Activated CD4-positive, alpha-beta memory T cell treated with anti-CD3 and anti-CD28 coated beads for 36 hours (primary cell): ENCODE data around the gene CDH26. TPM values are rescaled to one million over a fixed set of nuclear protein-coding genes. Genes with fewer than 3 reads are reported as not detected.

Experiments
- CTCF ChIA-PET: fragments of 350-600 bp; sonication (Branson Sonifier 250); formaldehyde crosslinking; loops from one replicate; lab custom pipeline; 2021; ENCODE audit warnings: antibody characterized with exemption, inconsistent platforms; lab: Charles Lee
- POLR2A ChIA-PET: fragments of 350-600 bp; sonication (Branson Sonifier 250); formaldehyde crosslinking; loops from one replicate; lab custom pipeline; 2021; ENCODE audit warnings: antibody characterized with exemption; lab: Charles Lee
- DNase-seq: peaks from one replicate; pipeline ENCODE4 v3.0.0-alpha.2; 2020
- H3K27ac Mint-ChIP-seq: one replicate; pipeline ENCODE4 v1.8.0; 2021; ENCODE audit warnings: mixed read lengths
- H3K27me3 Mint-ChIP-seq: one replicate; pipeline ENCODE4 v1.8.0; 2021; ENCODE audit warnings: mixed read lengths
- H3K36me3 Mint-ChIP-seq: one replicate; pipeline ENCODE4 v1.8.0; 2021; ENCODE audit warnings: mixed read lengths
- H3K4me1 Mint-ChIP-seq: one replicate; pipeline ENCODE4 v1.8.0; 2021; ENCODE audit warnings: low read depth, mixed read lengths
- H3K4me3 Mint-ChIP-seq: one replicate; pipeline ENCODE4 v1.8.0; 2021; ENCODE audit warnings: mild to moderate bottlenecking, mixed read lengths
- H3K9me3 Mint-ChIP-seq: one replicate; pipeline ENCODE4 v1.8.0; 2021; ENCODE audit warnings: mixed read lengths
- intact Hi-C: fragments of 100-400 bp; cut with micrococcal nuclease; formaldehyde crosslinking; loops from one replicate; pipeline ENCODE4 v1.15.1; 2023
- total RNA-seq, 2 experiments: library from RNA; stranded (reverse); gene quantifications; one replicate each; pipeline ENCODE4 v1.2.3, GENCODE V29; 2021

The CDH26 gene
- total RNA-seq, result 1 to 10 TPM; 1.5 to 1.6 TPM

- DNase-seq, result no peak
- Mint-ChIP-seq H3K4me3 (no peak within 1 kb of the TSS), H3K4me1 (no peaks in the 10 kb centered on the region), H3K9me3 (no peaks in the 10 kb centered on the region), H3K27me3 (no peaks in the 10 kb centered on the region), H3K36me3 (peaks cover 4% of the 10 kb centered on the region), H3K27ac (no peak within 1 kb of the TSS)
- ChIA-PET CTCF (no interaction called here), POLR2A (no interaction called here)
- intact Hi-C loops, result no loop called here
These were observed at the start of gene CDH26 for GRCh38 chr20:59958123-59958522. Gene CDH26, plus strand, starts transcription at chr20:59958423. Its CDS starts 304 bp downstream, at chr20:59958727.

GRCh38 chr20:59908855-59909254 is 49.4 kb upstream of the CDH26 start:
- intact Hi-C loops, result no loop called here
- Mint-ChIP-seq H3K27me3 (no peaks in the 10 kb centered on the region), H3K9me3 (no peaks in the 10 kb centered on the region), H3K4me3 (no peak overlapping the region), H3K27ac (no peak overlapping the region), H3K36me3 (no peaks in the 10 kb centered on the region), H3K4me1 (no peaks in the 10 kb centered on the region)
- CTCF ChIA-PET, result no interaction called here
- POLR2A ChIA-PET, result no interaction called here
- DNase-seq, result no peak

DNA sequence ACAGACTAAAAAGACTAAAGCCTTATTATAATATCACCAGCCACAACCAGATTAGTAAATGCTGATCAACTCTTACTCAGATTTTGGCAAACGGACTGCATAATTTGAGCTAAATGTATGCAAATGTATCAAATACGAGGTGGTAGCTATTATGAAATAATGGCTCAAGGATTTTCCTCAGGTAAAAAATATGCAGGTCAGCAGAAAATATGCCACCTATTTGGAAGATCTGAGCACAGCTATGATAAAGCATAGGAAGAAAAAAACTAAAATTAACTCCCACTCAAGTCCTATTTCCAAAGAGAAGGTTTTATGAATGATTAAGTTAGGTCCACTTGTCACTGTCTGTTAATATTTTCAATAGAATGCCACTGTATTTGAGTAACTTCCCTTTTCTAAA is 47.2 kb upstream of the CDH26 start:
- Mint-ChIP-seq H3K4me1 (no peaks in the 10 kb centered on the region), H3K36me3 (no peaks in the 10 kb centered on the region), H3K27me3 (no peaks in the 10 kb centered on the region), H3K27ac (no peak overlapping the region), H3K4me3 (no peak overlapping the region), H3K9me3 (no peaks in the 10 kb centered on the region)
- intact Hi-C loops, result no loop called here
- no peak for DNase-seq
- POLR2A ChIA-PET, result no interaction called here
- CTCF ChIA-PET, result interaction anchor here (1.0 to 2.3 kb wide), 2 partner anchors 24 to 29 kb away, joined by 3 to 9 read pairs; partner anchors contain the start of genes FAM217B and PPP1R3D

GRCh38 chr20:59912609-59913008 is 45.6 kb upstream of the CDH26 start:
- no peak overlapping the region for H3K27ac Mint-ChIP-seq
- no peaks in the 10 kb centered on the region for H3K36me3 Mint-ChIP-seq
- no peaks in the 10 kb centered on the region for H3K9me3 Mint-ChIP-seq
- intact Hi-C loops, result no loop called here
- no peaks in the 10 kb centered on the region for H3K27me3 Mint-ChIP-seq
- no peak for DNase-seq
- CTCF ChIA-PET, result no interaction called here
- no peak overlapping the region for H3K4me3 Mint-ChIP-seq
- no peaks in the 10 kb centered on the region for H3K4me1 Mint-ChIP-seq
- POLR2A ChIA-PET, result no interaction called here

GRCh38 chr20:59920944-59921343 is 37.3 kb upstream of the CDH26 start:
- no peaks in the 10 kb centered on the region for H3K27me3 Mint-ChIP-seq
- H3K9me3 Mint-ChIP-seq, result no peaks in the 10 kb centered on the region
- no peak overlapping the region for H3K27ac Mint-ChIP-seq
- H3K4me3 Mint-ChIP-seq, result no peak overlapping the region
- no peaks in the 10 kb centered on the region for H3K4me1 Mint-ChIP-seq
- ChIA-PET CTCF (no interaction called here), POLR2A (no interaction called here)
- intact Hi-C loops, result no loop called here
- peaks cover 2% of the 10 kb centered on the region for H3K36me3 Mint-ChIP-seq
- DNase-seq, result no peak

GRCh38 chr20:59923514-59923913 is 34.7 kb upstream of the CDH26 start:
- Mint-ChIP-seq H3K36me3 (no peaks in the 10 kb centered on the region), H3K27ac (no peak overlapping the region), H3K27me3 (no peaks in the 10 kb centered on the region), H3K9me3 (no peaks in the 10 kb centered on the region), H3K4me1 (no peaks in the 10 kb centered on the region), H3K4me3 (no peak overlapping the region)
- intact Hi-C loops, result no loop called here
- ChIA-PET CTCF (interaction anchor here (1.1 kb wide), 1 partner anchor 11 kb away, joined by 5 read pairs; no protein-coding TSS in a partner anchor), POLR2A (no interaction called here)
- DNase-seq, result no peak

DNA sequence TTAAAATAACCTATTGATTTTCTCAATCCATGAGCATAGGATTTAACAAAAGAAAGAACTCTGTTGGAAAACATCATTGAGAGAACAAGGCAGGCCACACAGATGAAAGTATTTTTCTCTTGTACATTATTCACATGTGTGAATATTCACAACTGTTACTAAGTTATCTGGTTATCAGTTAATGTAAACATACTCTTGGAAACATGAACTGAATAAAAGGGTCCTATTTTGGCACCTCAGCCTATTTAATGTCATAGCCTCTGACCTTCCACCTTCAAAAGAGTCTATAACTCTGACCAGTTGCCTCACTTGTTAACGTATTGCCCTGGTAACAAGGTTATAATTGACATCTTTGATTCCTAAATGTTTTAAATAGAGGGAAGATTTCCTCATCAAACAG is 32.9 kb upstream of the CDH26 start:
- intact Hi-C loops, result no loop called here
- ChIA-PET POLR2A (no interaction called here), CTCF (interaction anchor here (1.1 to 1.2 kb wide), 2 partner anchors 9 to 11 kb away, joined by 3 to 6 read pairs; partner anchors contain the start of gene SYCP2)
- H3K4me1 Mint-ChIP-seq, result no peaks in the 10 kb centered on the region
- H3K4me3 Mint-ChIP-seq, result no peak overlapping the region
- no peak for DNase-seq
- no peaks in the 10 kb centered on the region for H3K36me3 Mint-ChIP-seq
- H3K9me3 Mint-ChIP-seq, result no peaks in the 10 kb centered on the region
- H3K27ac Mint-ChIP-seq, result no peak overlapping the region
- H3K27me3 Mint-ChIP-seq, result no peaks in the 10 kb centered on the region

DNA sequence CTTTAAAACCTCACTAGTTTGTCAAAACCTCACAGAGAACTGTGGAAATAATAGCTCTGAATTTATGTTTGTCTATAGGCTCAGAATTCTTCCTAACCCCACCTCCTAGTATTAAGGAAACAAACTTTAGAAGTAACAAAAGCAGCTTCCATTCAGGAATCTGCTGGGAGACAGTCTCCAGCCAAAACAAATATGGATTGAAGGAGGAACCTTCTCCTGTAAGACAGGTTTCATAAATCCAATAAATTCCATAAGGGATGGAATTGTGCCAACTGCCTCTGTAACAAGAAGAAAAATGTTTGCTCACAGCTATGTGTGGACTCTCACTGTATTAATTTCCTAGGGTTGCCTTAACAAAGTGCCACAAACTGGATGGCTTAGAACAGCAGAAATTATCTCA is 32.3 kb upstream of the CDH26 start:
- H3K36me3 Mint-ChIP-seq, result no peaks in the 10 kb centered on the region
- no peak overlapping the region for H3K27ac Mint-ChIP-seq
- DNase-seq, result no peak
- intact Hi-C loops, result no loop called here
- ChIA-PET CTCF (interaction anchor here (1.1 to 1.2 kb wide), 2 partner anchors 8 to 10 kb away, joined by 3 to 6 read pairs; partner anchors contain the start of gene SYCP2), POLR2A (no interaction called here)
- H3K4me3 Mint-ChIP-seq, result no peak overlapping the region
- H3K4me1 Mint-ChIP-seq, result no peaks in the 10 kb centered on the region
- no peaks in the 10 kb centered on the region for H3K27me3 Mint-ChIP-seq
- no peaks in the 10 kb centered on the region for H3K9me3 Mint-ChIP-seq

DNA sequence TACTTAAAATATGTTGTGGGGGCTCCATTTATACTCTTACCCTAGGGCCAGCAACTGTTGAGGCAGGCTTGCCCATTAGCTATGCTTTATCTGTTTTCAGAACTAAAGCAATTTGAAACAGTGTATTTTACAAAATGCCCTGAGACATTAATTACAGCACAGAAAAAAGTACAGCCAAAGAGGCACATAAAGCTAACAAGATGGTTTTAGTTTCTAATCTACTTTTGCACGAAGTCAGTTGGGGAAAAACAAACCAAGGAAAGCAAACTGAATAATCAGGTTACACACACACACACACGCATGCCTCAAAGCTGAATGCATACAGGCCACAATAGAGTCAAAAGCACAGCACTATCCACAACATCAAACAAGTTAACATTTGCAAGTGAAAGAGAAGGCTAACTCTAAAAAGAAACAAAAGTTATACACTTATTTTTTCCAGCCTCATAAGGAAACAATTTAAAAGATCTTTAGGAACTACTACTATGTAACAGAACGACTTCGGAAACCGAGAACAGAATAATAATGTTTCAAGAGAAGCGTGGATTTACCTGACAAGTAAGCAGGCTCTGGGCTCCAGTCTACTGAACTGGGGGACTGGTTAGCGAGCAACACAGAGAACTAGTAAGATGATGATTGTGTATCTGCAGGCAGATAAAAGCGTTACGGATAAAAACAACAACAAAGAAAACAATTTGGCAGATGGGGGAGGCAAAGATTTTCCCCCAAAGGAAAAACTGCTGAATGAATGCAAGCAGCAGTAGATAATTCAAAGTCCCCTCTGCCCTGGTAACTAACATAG is 26.5 kb upstream of the CDH26 start:
- H3K27me3 Mint-ChIP-seq, result no peaks in the 10 kb centered on the region
- DNase-seq, result no peak
- ChIA-PET POLR2A (no interaction called here), CTCF (interaction anchor here (1.1 to 1.2 kb wide), 2 partner anchors 8 to 17 kb away, joined by 3 to 4 read pairs; partner anchors contain the start of genes FAM217B and PPP1R3D)
- no peaks in the 10 kb centered on the region for H3K36me3 Mint-ChIP-seq
- no peaks in the 10 kb centered on the region for H3K9me3 Mint-ChIP-seq
- H3K4me3 Mint-ChIP-seq, result peak overlapping the region; percentile 3
- H3K4me1 Mint-ChIP-seq, result peaks cover 13% of the 10 kb centered on the region
- intact Hi-C loops, result no loop called here
- peak overlapping the region; percentile 41 for H3K27ac Mint-ChIP-seq

GRCh38 chr20:59932616-59933295 is 25.5 kb upstream of the CDH26 start:
- Mint-ChIP-seq H3K36me3 (no peaks in the 10 kb centered on the region), H3K27ac (no peak overlapping the region), H3K27me3 (no peaks in the 10 kb centered on the region), H3K4me3 (peak overlapping the region; percentile 46), H3K9me3 (no peaks in the 10 kb centered on the region), H3K4me1 (peaks cover 19% of the 10 kb centered on the region)
- ChIA-PET CTCF (no interaction called here), POLR2A (no interaction called here)
- DNase-seq, result no peak
- intact Hi-C loops, result no loop called here

DNA sequence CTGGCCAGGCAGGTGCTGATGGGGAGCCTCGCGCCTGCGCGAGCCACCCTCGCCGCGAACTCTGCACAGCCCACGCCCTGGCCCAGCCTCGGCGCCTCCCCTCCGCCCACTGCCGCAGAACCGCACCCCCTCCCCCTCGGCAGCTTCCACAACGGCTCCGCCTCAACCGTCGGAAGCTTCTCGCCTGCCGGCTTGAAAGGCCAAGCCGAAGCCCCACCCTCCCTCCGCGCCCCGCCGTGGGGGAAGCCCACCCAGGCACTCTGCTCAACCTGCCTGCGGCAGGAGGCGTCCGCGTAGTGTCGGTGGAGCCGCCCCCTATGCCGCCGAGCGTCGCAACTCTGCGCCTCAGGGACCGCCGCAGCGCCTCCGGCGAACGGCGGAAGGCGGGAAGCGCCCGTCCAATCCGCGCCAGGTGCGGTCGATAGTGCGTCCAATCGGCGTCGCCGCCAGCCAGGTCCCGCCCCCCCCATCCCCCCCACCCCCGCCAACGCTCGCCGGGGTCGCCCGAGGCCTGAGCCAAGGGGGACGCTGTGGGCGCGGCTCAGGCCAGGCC is 24.9 kb upstream of the CDH26 start, which contains the start of gene SYCP2:
Gene SYCP2 (minus strand): TSS at position 342 of the 553 bp plus-strand sequence. CDS start 11,224 bp downstream, outside the sequence.
- Mint-ChIP-seq H3K4me1 (peaks cover 25% of the 10 kb centered on the region), H3K27me3 (no peaks in the 10 kb centered on the region), H3K36me3 (peaks cover 2% of the 10 kb centered on the region), H3K4me3 (peak within 1 kb of the TSS; percentile 69), H3K27ac (peak within 1 kb of the TSS; percentile 42), H3K9me3 (no peaks in the 10 kb centered on the region)
- POLR2A ChIA-PET, result no interaction called here
- peak; percentile 64 for DNase-seq
- CTCF ChIA-PET, result interaction anchor here (0.6 to 3.7 kb wide), 14 partner anchors 7 to 419 kb away, joined by 3 to 66 read pairs (median 4); no protein-coding TSS in a partner anchor
- intact Hi-C loops, result no loop called here
